Activated T-helper 2 cell treated with anti-CD3 and anti-CD28 coated beads, Interferon-gamma antibody, Interleukin-2, Interleukin-4, amounts not matched to agents 10 μg/mL and 5 μg/mL and 100 μg/mL, durations not matched to agents 14 hours and 24 hours and 36 hours (primary cell): ENCODE measurements around the gene CTIF. TPM values are rescaled to one million over a fixed set of nuclear protein-coding genes. Genes with fewer than 3 reads are reported as not detected.

Source experiments
- DNase-seq: peaks from one replicate; pipeline ENCODE4 v3.0.0; 2021; ENCODE audit warnings: low spot score
- H3K27ac Mint-ChIP-seq: one replicate; pipeline ENCODE4 v1.8.0; 2021; ENCODE audit warnings: mixed read lengths
- H3K27me3 Mint-ChIP-seq: one replicate; pipeline ENCODE4 v1.8.0; 2021; ENCODE audit warnings: low read depth, mixed read lengths
- H3K36me3 Mint-ChIP-seq: one replicate; pipeline ENCODE4 v1.8.0; 2021; ENCODE audit warnings: low read depth, mixed read lengths
- H3K4me1 Mint-ChIP-seq: one replicate; pipeline ENCODE4 v1.8.0; 2021; ENCODE audit warnings: low read depth, mixed read lengths
- H3K4me3 Mint-ChIP-seq: one replicate; pipeline ENCODE4 v1.8.0; 2021; ENCODE audit warnings: low read depth, mild to moderate bottlenecking, moderate library complexity, mixed read lengths
- H3K9me3 Mint-ChIP-seq: one replicate; pipeline ENCODE4 v1.8.0; 2021; ENCODE audit warnings: mixed read lengths
- intact Hi-C: fragments of 100-400 bp; cut with micrococcal nuclease; formaldehyde crosslinking; loops from one replicate; pipeline ENCODE4 v1.15.1; 2023
- total RNA-seq: library from RNA; stranded (reverse); gene quantifications from 2 replicates; pipeline ENCODE4 v1.2.3, GENCODE V29; 2022

The CTIF gene
- total RNA-seq, 1 donor from 2014 or later: 7.0 TPM

DNA sequence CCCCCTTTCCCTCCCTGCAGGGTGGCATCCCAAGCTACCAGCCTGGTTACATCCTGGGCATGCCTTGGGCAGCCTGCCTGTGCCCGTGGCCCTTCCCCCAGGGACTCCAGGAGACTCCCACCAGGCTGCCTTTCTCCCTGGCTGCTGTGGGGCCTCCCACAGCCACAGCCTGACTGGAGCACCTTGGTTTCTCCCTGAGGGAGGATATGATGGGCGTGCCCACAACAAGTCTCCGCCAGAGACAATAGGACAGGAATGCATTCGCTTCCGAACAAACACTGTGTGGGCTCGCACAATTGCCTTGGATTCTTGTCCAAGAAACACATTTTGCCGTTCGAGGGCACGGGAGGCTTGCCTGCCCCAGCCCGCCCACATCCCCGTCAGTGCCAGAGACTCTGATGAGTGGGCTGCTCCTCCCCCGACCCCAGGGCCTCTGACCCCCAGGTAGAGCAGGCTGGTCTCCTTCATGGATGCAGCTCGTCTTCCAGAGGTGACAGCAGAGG, 309.9 kb downstream of the CTIF start:
- Mint-ChIP-seq H3K4me3 (no peak overlapping the region), H3K27me3 (peaks cover 2% of the 10 kb centered on the region), H3K9me3 (no peaks in the 10 kb centered on the region), H3K27ac (no peak overlapping the region), H3K36me3 (no peaks in the 10 kb centered on the region), H3K4me1 (peaks cover 22% of the 10 kb centered on the region)
- DNase-seq: no peak
- intact Hi-C loops: no loop called here

DNA sequence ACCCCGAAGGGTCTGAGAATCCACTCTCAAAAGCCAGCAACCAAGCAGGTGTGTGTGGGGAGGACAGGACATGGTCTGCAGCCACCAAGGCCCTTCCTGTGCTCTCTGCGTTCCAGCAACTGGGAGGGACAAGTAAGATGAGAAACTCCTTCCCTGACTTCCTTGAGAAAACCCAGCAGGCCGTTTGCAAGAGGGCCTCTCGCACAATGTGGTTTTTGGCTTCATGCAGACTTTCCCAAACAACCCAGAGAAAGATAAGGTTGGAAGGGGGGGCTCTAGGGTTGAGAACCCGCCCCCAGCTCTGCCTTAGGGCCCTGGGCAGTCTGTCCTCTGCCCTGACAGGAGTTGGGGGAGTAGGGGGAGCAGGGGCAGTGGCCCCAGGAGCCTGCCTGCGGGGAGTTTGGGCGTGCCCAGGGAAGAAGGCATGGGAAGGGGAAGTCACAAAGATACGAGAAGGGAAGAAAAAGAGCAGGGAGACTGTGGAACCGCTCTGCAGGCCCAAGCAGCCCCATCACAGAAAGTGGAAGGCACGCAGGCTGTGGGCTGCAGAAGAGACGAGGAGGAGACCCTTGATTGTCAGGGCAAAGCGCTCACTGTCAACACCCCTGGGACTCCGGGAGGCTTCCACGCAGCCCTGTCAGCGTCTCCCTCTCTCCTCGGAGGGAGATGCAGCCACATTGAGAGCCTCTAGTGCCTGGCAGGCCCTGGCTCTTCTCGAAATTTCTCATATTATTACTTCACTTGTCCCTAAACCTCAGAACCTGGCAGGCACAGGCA, 312.2 kb downstream of the CTIF start:
- H3K36me3 Mint-ChIP-seq: no peaks in the 10 kb centered on the region
- peaks cover 2% of the 10 kb centered on the region for H3K27me3 Mint-ChIP-seq
- H3K4me3 Mint-ChIP-seq: no peak overlapping the region
- no peak overlapping the region for H3K27ac Mint-ChIP-seq
- intact Hi-C loops: no loop called here
- DNase-seq: no peak
- peaks cover 23% of the 10 kb centered on the region for H3K4me1 Mint-ChIP-seq
- H3K9me3 Mint-ChIP-seq: no peaks in the 10 kb centered on the region

DNA sequence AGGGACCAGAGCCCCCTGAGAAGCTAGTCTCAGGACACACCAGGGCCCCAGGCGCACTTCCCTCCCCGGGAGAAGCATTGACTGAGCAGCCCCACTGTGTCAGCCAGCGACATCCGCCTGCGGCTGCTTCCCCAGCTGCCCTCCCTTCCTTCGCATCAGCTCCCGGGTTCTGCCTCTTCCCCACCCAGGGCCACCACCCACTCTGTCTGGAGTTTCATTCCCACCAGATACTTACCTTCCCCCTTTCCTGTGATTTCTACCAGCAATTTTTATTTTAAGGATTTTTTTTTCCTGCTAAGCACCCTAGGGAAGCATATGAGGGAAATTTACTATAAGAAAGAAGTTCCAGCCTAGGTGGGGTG, 312.7 kb downstream of the CTIF start:
- DNase-seq: no peak
- no peak overlapping the region for H3K4me3 Mint-ChIP-seq
- no peaks in the 10 kb centered on the region for H3K36me3 Mint-ChIP-seq

DNA sequence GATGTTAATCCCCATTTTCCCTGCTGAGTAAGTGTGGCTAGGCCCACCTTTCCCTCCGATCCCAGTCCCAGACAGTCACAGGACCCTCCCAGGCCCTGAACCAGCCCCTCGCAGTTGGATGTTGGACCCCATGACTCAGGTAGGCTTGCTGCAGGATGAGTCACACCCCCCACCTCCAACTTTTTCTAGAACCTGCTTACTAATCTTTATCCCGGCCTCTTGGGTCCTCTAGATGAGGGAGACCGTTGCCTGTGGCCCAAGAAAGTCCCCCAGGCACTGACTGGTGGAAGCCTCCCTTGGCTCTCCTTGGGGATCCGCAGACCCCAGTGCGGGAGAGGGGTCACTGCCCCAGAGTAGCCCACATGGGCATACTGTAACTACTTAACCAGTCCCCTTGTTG, 313.5 kb downstream of the CTIF start:
- no peak overlapping the region for H3K27ac Mint-ChIP-seq
- peaks cover 24% of the 10 kb centered on the region for H3K4me1 Mint-ChIP-seq
- intact Hi-C loops: no loop called here
- DNase-seq: no peak
- H3K4me3 Mint-ChIP-seq: no peak overlapping the region
- no peaks in the 10 kb centered on the region for H3K36me3 Mint-ChIP-seq
- H3K9me3 Mint-ChIP-seq: no peaks in the 10 kb centered on the region
- peaks cover 1% of the 10 kb centered on the region for H3K27me3 Mint-ChIP-seq

More for the DNA sequence above, 312.7 kb downstream of the CTIF start:
- intact Hi-C loops: no loop called here
- Mint-ChIP-seq H3K27me3 (peaks cover 2% of the 10 kb centered on the region), H3K4me1 (peaks cover 24% of the 10 kb centered on the region), H3K9me3 (no peaks in the 10 kb centered on the region), H3K27ac (no peak overlapping the region)

DNA sequence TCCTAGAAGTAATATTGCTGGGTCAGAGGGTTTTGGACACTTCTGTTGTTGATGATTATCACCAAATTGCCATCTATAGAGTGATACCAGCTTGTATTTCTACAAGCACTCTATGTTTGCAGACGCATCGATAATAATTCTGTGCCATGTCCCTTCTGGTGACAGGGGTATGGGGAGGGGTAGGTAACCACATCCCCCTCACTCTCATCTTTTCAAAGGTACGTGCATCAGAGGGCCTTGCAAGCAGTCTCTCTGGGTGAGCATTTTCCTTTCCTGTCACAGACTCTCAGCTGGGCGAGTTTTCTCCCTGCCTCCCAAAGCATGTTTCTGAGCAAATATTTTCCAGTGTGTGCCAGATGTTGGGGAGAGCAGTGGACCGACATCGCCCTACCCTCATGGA, 314.0 kb downstream of the CTIF start:
- Mint-ChIP-seq H3K4me3 (no peak overlapping the region), H3K36me3 (no peaks in the 10 kb centered on the region), H3K4me1 (peaks cover 24% of the 10 kb centered on the region), H3K27me3 (no peaks in the 10 kb centered on the region), H3K9me3 (no peaks in the 10 kb centered on the region), H3K27ac (peak overlapping the region; percentile 64)
- DNase-seq: no peak
- intact Hi-C loops: no loop called here

DNA sequence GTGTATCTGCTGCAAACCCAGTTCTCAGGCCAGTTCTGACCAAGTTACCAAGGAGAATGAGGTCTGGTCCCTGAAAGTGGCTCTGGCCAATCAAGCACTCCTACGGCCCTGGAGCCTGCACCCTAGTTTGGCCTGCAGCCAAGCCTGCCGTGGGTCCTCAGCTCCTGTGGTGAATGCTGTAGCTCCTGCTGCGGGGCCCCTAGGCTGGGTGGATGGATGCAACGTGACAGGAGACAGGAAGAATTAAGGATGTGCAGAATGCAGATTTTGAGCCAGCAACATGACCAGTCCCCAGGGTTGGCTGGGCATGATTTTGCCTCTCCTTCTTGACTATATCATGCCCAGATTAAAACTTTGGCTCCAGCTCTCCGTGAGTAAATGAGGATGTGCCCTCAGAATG, 314.8 kb downstream of the CTIF start:
- no peaks in the 10 kb centered on the region for H3K9me3 Mint-ChIP-seq
- no peaks in the 10 kb centered on the region for H3K36me3 Mint-ChIP-seq
- no peaks in the 10 kb centered on the region for H3K27me3 Mint-ChIP-seq
- H3K4me1 Mint-ChIP-seq: peaks cover 24% of the 10 kb centered on the region
- peak overlapping the region; percentile 9 for H3K27ac Mint-ChIP-seq
- H3K4me3 Mint-ChIP-seq: no peak overlapping the region
- intact Hi-C loops: no loop called here
- no peak for DNase-seq

DNA sequence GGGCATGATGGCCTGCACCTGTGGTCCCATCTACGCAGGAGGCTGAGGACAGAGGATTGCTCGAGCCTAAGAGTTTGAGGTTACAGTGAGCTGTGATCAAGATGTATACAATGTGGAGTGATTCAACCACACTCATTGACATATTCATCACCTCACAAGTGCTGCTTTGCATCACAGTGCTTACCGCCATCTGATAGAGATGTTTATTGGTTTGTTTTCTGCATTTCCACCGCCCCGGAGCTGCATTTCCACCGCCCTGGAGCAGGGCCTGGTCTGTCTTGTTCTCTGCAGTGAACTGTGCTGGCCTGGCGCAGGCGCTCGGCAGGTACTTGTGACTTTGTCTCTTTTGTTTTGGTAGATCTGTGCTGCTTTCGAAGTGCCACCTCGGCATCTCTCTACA, 315.9 kb downstream of the CTIF start:
- no peak for DNase-seq
- no peak overlapping the region for H3K4me3 Mint-ChIP-seq
- intact Hi-C loops: no loop called here
- no peak overlapping the region for H3K27ac Mint-ChIP-seq
- no peaks in the 10 kb centered on the region for H3K9me3 Mint-ChIP-seq
- peaks cover 24% of the 10 kb centered on the region for H3K4me1 Mint-ChIP-seq
- no peaks in the 10 kb centered on the region for H3K36me3 Mint-ChIP-seq
- H3K27me3 Mint-ChIP-seq: no peaks in the 10 kb centered on the region

DNA sequence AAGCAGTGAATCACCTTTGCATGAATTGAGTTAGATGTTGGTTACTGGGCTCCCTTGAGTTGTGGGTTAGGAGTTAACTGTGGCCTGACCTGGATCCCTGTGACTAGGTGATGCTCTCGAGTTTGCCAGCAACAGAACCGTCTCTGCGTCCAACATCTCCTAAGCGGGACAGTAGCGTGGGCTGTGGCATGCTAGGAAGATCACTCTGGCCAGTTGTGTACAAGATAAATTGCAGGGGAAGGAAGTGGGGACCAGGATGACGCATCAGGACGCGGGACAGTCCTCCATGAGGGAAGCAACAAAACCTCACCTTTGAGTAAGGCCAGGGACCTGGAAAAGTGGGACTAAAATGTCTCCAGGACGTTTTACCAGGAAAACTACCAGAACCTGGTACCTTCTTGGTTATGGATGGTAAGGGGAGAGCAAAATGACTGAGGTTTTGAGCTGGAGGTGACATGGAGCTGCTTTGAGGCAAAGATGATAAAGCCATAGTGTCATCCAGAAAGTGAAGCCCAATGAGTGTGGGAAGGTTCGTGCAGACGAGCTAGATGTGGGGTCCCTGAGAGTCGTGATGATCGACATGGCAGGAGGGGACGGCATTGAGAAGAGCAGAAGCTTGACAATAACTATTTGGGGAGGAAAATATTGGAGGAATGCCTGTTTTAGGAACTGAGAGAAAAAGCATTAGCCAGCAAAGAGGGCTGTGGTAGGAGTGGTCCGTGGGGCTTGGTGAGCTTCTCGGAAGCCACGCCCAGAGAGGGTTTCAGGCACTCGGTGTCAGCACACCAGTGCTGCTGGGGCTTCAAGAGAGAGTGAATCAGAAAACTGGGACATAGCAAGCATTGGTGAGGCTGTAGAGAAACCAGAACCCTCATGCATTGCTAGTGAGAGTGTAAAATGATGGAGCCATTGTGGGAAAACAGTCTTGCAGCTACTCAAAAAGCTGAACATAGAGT, 316.9 kb downstream of the CTIF start:
- Mint-ChIP-seq H3K4me3 (no peak overlapping the region), H3K9me3 (no peaks in the 10 kb centered on the region), H3K27me3 (no peaks in the 10 kb centered on the region), H3K4me1 (peaks cover 24% of the 10 kb centered on the region), H3K27ac (no peak overlapping the region), H3K36me3 (no peaks in the 10 kb centered on the region)
- no peak for DNase-seq
- intact Hi-C loops: no loop called here

DNA sequence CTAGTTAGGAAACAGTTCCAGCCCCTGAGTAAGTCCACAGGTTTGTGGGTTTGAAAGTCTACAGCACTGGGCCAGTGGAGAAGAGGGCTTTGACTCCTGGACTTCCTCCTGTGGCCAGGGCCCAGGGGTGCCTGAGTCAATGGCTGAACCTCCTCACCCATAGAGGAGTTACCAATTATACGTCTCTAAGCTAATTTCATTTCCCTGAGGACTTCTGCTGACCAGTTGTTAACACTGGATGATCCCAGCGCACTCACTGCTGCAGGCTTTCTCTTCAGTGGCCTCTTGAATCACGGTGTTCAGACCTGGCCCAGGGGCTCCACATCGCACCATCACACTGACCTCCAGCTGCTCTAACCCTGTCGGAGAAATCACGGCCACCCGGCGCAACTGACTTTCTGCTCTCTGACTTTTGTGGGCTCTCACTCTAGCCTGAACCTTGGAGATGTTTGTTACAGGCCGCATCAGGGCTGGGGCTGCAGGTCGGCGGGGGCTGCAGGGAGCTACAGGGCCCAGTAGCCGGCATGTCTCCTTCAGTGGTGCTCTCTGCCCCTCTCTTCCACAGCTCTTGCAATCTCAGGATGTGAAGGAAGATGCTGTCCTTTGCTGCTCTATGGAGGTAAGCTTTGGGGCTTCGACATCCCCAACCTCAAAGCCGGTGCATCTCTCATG, 318.3 kb downstream of the CTIF start:
- no peaks in the 10 kb centered on the region for H3K9me3 Mint-ChIP-seq
- no peak overlapping the region for H3K4me3 Mint-ChIP-seq
- no peaks in the 10 kb centered on the region for H3K27me3 Mint-ChIP-seq
- H3K36me3 Mint-ChIP-seq: no peaks in the 10 kb centered on the region
- no peak overlapping the region for H3K27ac Mint-ChIP-seq
- intact Hi-C loops: no loop called here
- peaks cover 24% of the 10 kb centered on the region for H3K4me1 Mint-ChIP-seq
- DNase-seq: no peak

DNA sequence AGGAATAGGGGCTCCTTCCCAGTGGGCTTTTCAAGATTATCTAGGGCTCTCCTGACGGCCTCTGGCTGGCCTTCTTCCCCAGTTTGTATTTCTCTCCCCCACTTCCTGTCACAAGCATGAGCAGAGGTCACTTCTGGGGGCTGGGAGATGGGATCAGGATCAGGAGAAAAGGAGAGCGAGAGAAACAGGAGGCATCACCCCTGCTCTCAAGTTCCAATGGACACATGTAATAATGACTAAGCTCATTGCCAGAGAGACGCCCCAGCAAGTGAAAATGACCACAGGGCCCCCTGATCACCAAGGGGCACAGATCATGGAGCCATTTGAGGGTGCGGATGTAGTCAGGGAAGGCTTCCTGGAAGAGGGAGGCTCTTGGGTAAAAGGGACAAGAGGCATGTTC, 319.8 kb downstream of the CTIF start:
- no peak overlapping the region for H3K4me3 Mint-ChIP-seq
- no peak overlapping the region for H3K27ac Mint-ChIP-seq
- intact Hi-C loops: no loop called here
- no peaks in the 10 kb centered on the region for H3K9me3 Mint-ChIP-seq
- no peaks in the 10 kb centered on the region for H3K27me3 Mint-ChIP-seq
- peaks cover 17% of the 10 kb centered on the region for H3K4me1 Mint-ChIP-seq
- H3K36me3 Mint-ChIP-seq: peaks cover 2% of the 10 kb centered on the region
- no peak for DNase-seq

DNA sequence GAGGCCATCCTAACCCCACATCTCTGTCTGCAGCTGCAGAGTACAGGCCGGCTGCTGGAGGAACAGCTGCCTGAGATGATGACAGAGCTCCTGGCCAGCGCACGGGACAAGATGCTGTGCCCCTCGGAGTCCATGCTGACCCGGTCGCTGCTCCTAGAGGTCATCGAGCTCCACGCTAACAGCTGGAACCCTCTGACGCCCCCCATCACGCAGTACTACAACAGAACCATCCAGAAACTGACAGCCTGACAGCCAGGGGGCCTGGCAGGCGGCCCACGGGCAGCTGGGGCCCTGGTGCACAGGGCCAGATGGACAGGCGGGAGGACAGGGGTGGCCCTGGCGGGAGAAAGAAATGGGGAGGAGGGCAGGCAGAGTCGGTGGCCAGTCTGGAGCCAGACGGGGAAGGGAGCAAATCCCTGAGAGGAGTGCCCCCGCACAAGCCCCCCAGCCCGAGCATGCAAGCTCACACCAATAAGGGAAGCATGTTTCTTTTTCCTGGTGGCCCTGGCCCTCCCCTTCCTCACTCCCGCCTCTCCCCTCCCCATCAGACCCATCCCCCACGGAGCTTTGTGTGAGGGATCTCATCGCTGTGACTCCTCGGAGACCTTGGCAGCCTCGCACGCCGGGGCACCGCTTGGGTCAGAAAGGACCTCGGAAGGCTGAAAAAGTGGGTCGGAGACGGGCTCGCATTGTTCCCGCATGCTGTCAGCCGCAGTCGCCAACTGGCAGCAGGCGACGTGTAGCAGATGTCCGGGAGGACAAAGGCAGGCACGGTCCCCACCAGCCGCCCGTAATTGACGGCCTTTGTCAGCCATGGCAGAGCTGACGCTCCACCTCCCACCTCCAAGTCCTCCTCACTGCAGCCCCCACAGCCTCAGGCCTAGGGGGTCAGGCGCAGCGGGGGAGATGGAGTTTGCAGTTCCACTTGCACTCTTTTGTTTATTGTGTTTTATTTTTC, 320.8 kb downstream of the CTIF start:
- H3K9me3 Mint-ChIP-seq: no peaks in the 10 kb centered on the region
- no peak overlapping the region for H3K4me3 Mint-ChIP-seq
- intact Hi-C loops: no loop called here
- H3K4me1 Mint-ChIP-seq: peaks cover 18% of the 10 kb centered on the region
- no peak for DNase-seq
- no peak overlapping the region for H3K27ac Mint-ChIP-seq
- no peaks in the 10 kb centered on the region for H3K27me3 Mint-ChIP-seq
- H3K36me3 Mint-ChIP-seq: peaks cover 3% of the 10 kb centered on the region
